Measurements from ENCODE around the gene EPC1.
"Not testable (repeated sequence)": the region's sequence is repeated elsewhere in the genome, so short reads cannot be mapped to it uniquely, and the experiment has no call there.

The EPC1 gene

GRCh38 chr10:32226624-32227023, 120.3 kb downstream of the EPC1 start:
- Histone ChIP-seq H2AFZ (ENCODE audit: low read length) (no peak overlapping the region), H3K9me3 (ENCODE audit: low read length) (peaks cover 5% of the 10 kb centered on the region; the same call in 1 of the 2 replicates), H3K4me1 (ENCODE audit: insufficient read depth, low read length, severe bottlenecking) (peaks cover 11% of the 10 kb centered on the region), H4K20me1 (ENCODE audit: insufficient read depth, low read length) (no peaks in the 10 kb centered on the region), H3K79me2 (ENCODE audit: insufficient read depth, low read length) (no peaks in the 10 kb centered on the region), H3K36me3 (ENCODE audit: insufficient read depth, low read length) (no peaks in the 10 kb centered on the region; the same call in 1 of the 2 replicates), H3F3A (ENCODE audit: insufficient read depth, low read length) (no peaks in the 10 kb centered on the region), H3K9me2 (ENCODE audit: low read depth, low read length) (no peaks in the 10 kb centered on the region), H3K27me3 (ENCODE audit: insufficient read depth, low read length) (no peaks in the 10 kb centered on the region), H3K4me3 (ENCODE audit: low read depth, low read length, poor library complexity, severe bottlenecking) (no peak overlapping the region), H3K4me2 (ENCODE audit: low read length) (no peak overlapping the region), H3K27ac (ENCODE audit: low read depth, low read length, poor library complexity, severe bottlenecking) (no peak overlapping the region), H3K9ac (ENCODE audit: low read length) (no peak overlapping the region)
- TF ChIP-seq EZH2 (IDR thresholded peaks at IDR 0.05; ENCODE audit: borderline replicate concordance, low read length) (no peak), CTCF (IDR thresholded peaks at IDR 0.05; ENCODE audit: low read length) (no peak)

GRCh38 chr10:32225976-32226375, 121.0 kb downstream of the EPC1 start:
- Histone ChIP-seq H3K27me3 (ENCODE audit: insufficient read depth, low read length) (no peaks in the 10 kb centered on the region), H2AFZ (ENCODE audit: low read length) (no peak overlapping the region), H3K79me2 (ENCODE audit: insufficient read depth, low read length) (no peaks in the 10 kb centered on the region), H3K27ac (ENCODE audit: low read depth, low read length, poor library complexity, severe bottlenecking) (no peak overlapping the region), H3K9me2 (ENCODE audit: low read depth, low read length) (no peaks in the 10 kb centered on the region), H3F3A (ENCODE audit: insufficient read depth, low read length) (no peaks in the 10 kb centered on the region), H3K36me3 (ENCODE audit: insufficient read depth, low read length) (no peaks in the 10 kb centered on the region; the same call in 1 of the 2 replicates), H4K20me1 (ENCODE audit: insufficient read depth, low read length) (no peaks in the 10 kb centered on the region), H3K4me3 (ENCODE audit: low read depth, low read length, poor library complexity, severe bottlenecking) (no peak overlapping the region), H3K9ac (ENCODE audit: low read length) (no peak overlapping the region), H3K4me2 (ENCODE audit: low read length) (no peak overlapping the region), H3K4me1 (ENCODE audit: insufficient read depth, low read length, severe bottlenecking) (peaks cover 11% of the 10 kb centered on the region), H3K9me3 (ENCODE audit: low read length) (peaks cover 5% of the 10 kb centered on the region; the same call in 1 of the 2 replicates)
- TF ChIP-seq CTCF (IDR thresholded peaks at IDR 0.05; ENCODE audit: low read length): no peak
- no peak for TF ChIP-seq EZH2 (IDR thresholded peaks at IDR 0.05; ENCODE audit: borderline replicate concordance, low read length)

- H3K9ac ChIP-seq (ENCODE audit: low read length); H4K20me1 ChIP-seq (ENCODE audit: insufficient read depth, low read length); H3K27ac ChIP-seq (ENCODE audit: low read depth, low read length, poor library complexity, severe bottlenecking); H3K79me2 ChIP-seq (ENCODE audit: insufficient read depth, low read length); H3K9me2 ChIP-seq (ENCODE audit: low read depth, low read length); H3K27me3 ChIP-seq (ENCODE audit: insufficient read depth, low read length); H3K4me2 ChIP-seq (ENCODE audit: low read length); H3K36me3 ChIP-seq (ENCODE audit: insufficient read depth, low read length); H3K4me1 ChIP-seq (ENCODE audit: insufficient read depth, low read length, severe bottlenecking); H2AFZ ChIP-seq (ENCODE audit: low read length); H3F3A ChIP-seq (ENCODE audit: insufficient read depth, low read length); H3K9me3 ChIP-seq (ENCODE audit: low read length); H3K4me3 ChIP-seq (ENCODE audit: low read depth, low read length, poor library complexity, severe bottlenecking): not testable (repeated sequence)
Observed at GRCh38 chr10:32222376-32222775, 124.6 kb downstream of the EPC1 start.

GRCh38 chr10:32219156-32219555, 127.8 kb downstream of the EPC1 start:
- not testable (repeated sequence) for H3K9me2 ChIP-seq (ENCODE audit: low read depth, low read length); H3K27me3 ChIP-seq (ENCODE audit: insufficient read depth, low read length); H4K20me1 ChIP-seq (ENCODE audit: insufficient read depth, low read length); H3K4me3 ChIP-seq (ENCODE audit: low read depth, low read length, poor library complexity, severe bottlenecking); H3F3A ChIP-seq (ENCODE audit: insufficient read depth, low read length); H3K27ac ChIP-seq (ENCODE audit: low read depth, low read length, poor library complexity, severe bottlenecking); H3K79me2 ChIP-seq (ENCODE audit: insufficient read depth, low read length); H3K9ac ChIP-seq (ENCODE audit: low read length); H3K4me1 ChIP-seq (ENCODE audit: insufficient read depth, low read length, severe bottlenecking); H2AFZ ChIP-seq (ENCODE audit: low read length); H3K4me2 ChIP-seq (ENCODE audit: low read length); H3K36me3 ChIP-seq (ENCODE audit: insufficient read depth, low read length)
- H3K9me3 ChIP-seq (ENCODE audit: low read length): peaks cover 10% of the 10 kb centered on the region; the same call in 1 of the 2 replicates

GRCh38 chr10:32218206-32219044, 128.5 kb downstream of the EPC1 start:
- H3F3A ChIP-seq (ENCODE audit: insufficient read depth, low read length); H4K20me1 ChIP-seq (ENCODE audit: insufficient read depth, low read length); H3K9me3 ChIP-seq (ENCODE audit: low read length); H3K36me3 ChIP-seq (ENCODE audit: insufficient read depth, low read length); H3K4me2 ChIP-seq (ENCODE audit: low read length); H3K9ac ChIP-seq (ENCODE audit: low read length); H3K27me3 ChIP-seq (ENCODE audit: insufficient read depth, low read length); H3K9me2 ChIP-seq (ENCODE audit: low read depth, low read length); H3K4me1 ChIP-seq (ENCODE audit: insufficient read depth, low read length, severe bottlenecking); H3K4me3 ChIP-seq (ENCODE audit: low read depth, low read length, poor library complexity, severe bottlenecking); H3K79me2 ChIP-seq (ENCODE audit: insufficient read depth, low read length); H3K27ac ChIP-seq (ENCODE audit: low read depth, low read length, poor library complexity, severe bottlenecking); H2AFZ ChIP-seq (ENCODE audit: low read length): not testable (repeated sequence)
